CD4-positive, alpha-beta T cell (primary cell): Measurements from ENCODE around the gene PTPN12. TPM values are rescaled to one million over a fixed set of nuclear protein-coding genes. Genes with fewer than 3 reads are reported as not detected.
A peak's percentile ranks its signal among the peaks of the same experiment; 100 is the strongest.

Experiments used
- ATAC-seq: fragments of 200-7000 bp; cut with Tn5 transposase; one replicate; pipeline ENCODE4 v1.10.0; 2022; ENCODE audit warnings: mild to moderate bottlenecking; ENCODE audit not compliant: poor library complexity
- CTCF ChIA-PET: fragments of 350-600 bp; sonication (Branson Sonifier 250); formaldehyde crosslinking; loops from one replicate; lab custom pipeline; 2021; ENCODE audit warnings: antibody characterized with exemption, inconsistent platforms; lab: Charles Lee
- POLR2A ChIA-PET: fragments of 350-600 bp; sonication (Branson Sonifier 250); formaldehyde crosslinking; loops from one replicate; lab custom pipeline; 2021; ENCODE audit warnings: antibody characterized with exemption, inconsistent platforms; lab: Charles Lee
- DNase-seq, 14 experiments: peaks; one replicate each; pipeline ENCODE4 v3.0.0-alpha.2; 2013 to 2020; ENCODE audit warnings: mixed read lengths in 2 of 14
- H3K27ac ChIP-seq, 2 donors: one replicate each; pipeline versions ENCODE4 v1.5.1 to v1.7.0; 2013; ENCODE audit warnings: low read length in 2 of 2, low read depth in 1 of 2, mild to moderate bottlenecking in 1 of 2
- H3K27me3 ChIP-seq, 2 experiments: 1 replicate in 1 of 2; 2 replicates in 1 of 2; pipeline versions ENCODE4 v1.6.1 to v1.7.0; 2013; ENCODE audit warnings: low read length in 2 of 2, control low read depth in 1 of 2, mild to moderate bottlenecking in 1 of 2, moderate library complexity in 1 of 2; ENCODE audit not compliant: insufficient read depth in 2 of 2, control insufficient read depth in 1 of 2
- H3K36me3 ChIP-seq: one replicate; pipeline ENCODE4 v1.6.1; 2013; ENCODE audit warnings: low read length, control low read depth; ENCODE audit not compliant: insufficient read depth
- H3K4me1 ChIP-seq: one replicate; pipeline ENCODE4 v1.6.1; 2013; ENCODE audit warnings: low read length, control low read depth; ENCODE audit not compliant: insufficient read depth
- H3K4me3 ChIP-seq: one replicate; pipeline ENCODE4 v1.5.1; 2013; ENCODE audit warnings: mild to moderate bottlenecking, low read length, moderate library complexity
- H3K9me3 ChIP-seq, 2 experiments: 1 replicate in 1 of 2; 2 replicates in 1 of 2; pipeline versions ENCODE4 v1.6.1 to v1.7.0; 2013; ENCODE audit warnings: low read length in 2 of 2, mild to moderate bottlenecking in 2 of 2, control low read depth in 1 of 2, moderate library complexity in 1 of 2; ENCODE audit not compliant: control insufficient read depth in 1 of 2, insufficient read depth in 1 of 2
- H3K27ac Mint-ChIP-seq: one replicate; pipeline ENCODE4 v1.8.0; 2020; ENCODE audit warnings: mixed read lengths
- H3K27me3 Mint-ChIP-seq: one replicate; pipeline ENCODE4 v1.8.0; 2021; ENCODE audit warnings: mixed read lengths
- H3K36me3 Mint-ChIP-seq: one replicate; pipeline ENCODE4 v1.8.0; 2021; ENCODE audit warnings: low read depth, mixed read lengths
- H3K4me1 Mint-ChIP-seq: one replicate; pipeline ENCODE4 v1.8.0; 2021; ENCODE audit warnings: low read depth, mixed read lengths
- H3K4me3 Mint-ChIP-seq: one replicate; pipeline ENCODE4 v1.8.0; 2020; ENCODE audit warnings: mild to moderate bottlenecking, mixed read lengths
- H3K9me3 Mint-ChIP-seq: one replicate; pipeline ENCODE4 v1.8.0; 2020; ENCODE audit warnings: mixed read lengths
- CTCF ChIP-seq: fragments of 200-600 bp; IDR thresholded peaks from one replicate; pipeline ENCODE4 v1.8.0; 2022; ENCODE audit warnings: antibody characterized with exemption, mild to moderate bottlenecking
- intact Hi-C, 2 experiments: fragments of 100-400 bp; cut with DNase I in 1 of 2; cut with micrococcal nuclease in 1 of 2; formaldehyde crosslinking; loops; one replicate each; pipeline versions ENCODE4 v1.15.1 to v1.9.0; 2023 to 2025; cut with DNase I, micrococcal nuclease
- total RNA-seq, 174 experiments: library from RNA in 2 of 174; stranded (reverse) in 2 of 174; gene quantifications; one replicate each; pipeline ENCODE4 v1.2.3 and lab custom pipeline; 2021 to 2026

The PTPN12 gene
- total RNA-seq, 2 experiments from 2014 or later: 11.7 to 14.8 TPM

DNA sequence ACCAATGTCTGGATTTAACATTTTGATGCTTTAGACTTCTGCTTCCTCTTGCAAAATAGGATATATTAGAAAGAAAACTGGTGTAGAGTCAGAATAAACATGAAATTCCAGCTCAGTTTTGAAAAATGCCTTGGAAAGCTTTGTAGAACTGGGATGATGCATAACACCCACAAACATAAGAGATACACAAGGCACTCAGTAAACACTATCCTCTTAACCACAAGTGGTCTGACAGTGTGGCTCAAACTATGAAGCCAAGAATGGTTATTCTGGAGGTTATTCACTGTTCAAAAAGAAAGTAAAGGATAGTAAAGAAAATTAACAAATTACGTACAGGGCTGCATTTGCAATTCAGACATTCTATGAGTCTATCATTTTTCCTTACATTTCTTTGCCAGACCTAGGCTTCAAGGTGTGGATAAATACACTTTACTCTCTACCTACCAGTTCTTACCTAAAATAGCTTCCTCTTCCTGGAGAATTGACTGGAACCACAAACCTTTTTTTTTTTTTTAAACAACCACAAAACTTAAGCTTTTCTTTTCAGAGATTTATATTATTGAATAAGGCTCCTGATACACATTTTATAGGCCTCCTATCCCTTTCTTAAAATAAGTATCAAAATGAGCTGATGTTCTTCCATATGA, 150.1 kb downstream of the PTPN12 start:
- Mint-ChIP-seq H3K27me3 (no peaks in the 10 kb centered on the region), H3K36me3 (peaks cover 16% of the 10 kb centered on the region), H3K9me3 (no peaks in the 10 kb centered on the region), H3K4me3 (peak overlapping the region; percentile 31), H3K4me1 (peaks cover 30% of the 10 kb centered on the region), H3K27ac (peak overlapping the region; percentile 48)
- no peak for TF ChIP-seq CTCF
- no peaks in the 10 kb centered on the region for H3K9me3 ChIP-seq
- peak in 1 of 14 experiments; percentile 19 for DNase-seq
- H3K27me3 ChIP-seq: no peaks in the 10 kb centered on the region
- peaks cover 10% of the 10 kb centered on the region for H3K4me1 ChIP-seq
- intact Hi-C loops: loop anchor here in 1 of 2 experiments (1.0 kb wide), 1 partner anchor 9 kb away; the partner anchor contains the start of gene RSBN1L
- POLR2A ChIA-PET: interaction anchor here (1.0 to 2.7 kb wide), 5 partner anchors 9 to 111 kb away, joined by 3 to 31 read pairs (median 3); partner anchors contain the start of genes PHTF2, RSBN1L and TMEM60
- CTCF ChIA-PET: interaction anchor here (0.5 to 1.2 kb wide), 2 partner anchors 9 to 131 kb away, joined by 3 to 5 read pairs; no protein-coding TSS in a partner anchor
- no peak overlapping the region for H3K4me3 ChIP-seq
- H3K36me3 ChIP-seq: peaks cover 4% of the 10 kb centered on the region
- H3K27ac ChIP-seq: no peak overlapping the region
- ATAC-seq: peak; percentile 69

DNA sequence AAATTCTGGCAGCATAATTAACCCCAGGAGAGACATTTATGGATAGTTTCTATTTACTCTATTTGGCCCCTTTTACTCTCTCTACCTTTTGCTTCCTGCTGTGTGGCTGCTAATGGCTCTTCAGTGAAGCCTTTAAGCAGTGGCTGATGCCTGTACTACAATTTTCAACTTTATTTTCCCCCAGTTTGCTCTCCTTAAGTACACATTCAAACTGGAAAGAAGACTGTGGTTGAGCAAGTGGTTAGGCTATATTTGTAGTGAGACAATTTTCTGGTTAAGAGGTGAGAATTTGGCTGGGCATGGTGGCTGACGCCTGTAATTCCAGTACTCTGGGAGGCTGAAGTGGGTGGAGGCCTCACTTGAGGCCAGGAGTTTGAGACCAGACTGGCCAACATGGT, 150.7 kb downstream of the PTPN12 start:
- no peak for TF ChIP-seq CTCF
- intact Hi-C loops: loop anchor here in 1 of 2 experiments (1.0 kb wide), 1 partner anchor 9 kb away; the partner anchor contains the start of gene RSBN1L
- no peak overlapping the region for H3K4me3 ChIP-seq

More for the DNA sequence above, 150.7 kb downstream of the PTPN12 start:
- no peaks in the 10 kb centered on the region for H3K9me3 Mint-ChIP-seq
- no peaks in the 10 kb centered on the region for H3K27me3 Mint-ChIP-seq
- H3K4me1 ChIP-seq: peaks cover 10% of the 10 kb centered on the region
- peaks cover 33% of the 10 kb centered on the region for H3K4me1 Mint-ChIP-seq
- H3K27ac Mint-ChIP-seq: peak overlapping the region; percentile 48
- ATAC-seq (peak; percentile 87), DNase-seq (peak in 2 of 14 experiments; percentile 18 to 28)
- H3K36me3 Mint-ChIP-seq: peaks cover 12% of the 10 kb centered on the region
- ChIA-PET CTCF (interaction anchor here (0.5 to 1.2 kb wide), 2 partner anchors 8 to 130 kb away, joined by 3 to 5 read pairs; no protein-coding TSS in a partner anchor), POLR2A (interaction anchor here (1.0 to 2.7 kb wide), 5 partner anchors 9 to 111 kb away, joined by 3 to 31 read pairs (median 3); partner anchors contain the start of genes PHTF2, RSBN1L and TMEM60)
- peaks cover 4% of the 10 kb centered on the region for H3K36me3 ChIP-seq
- peak overlapping the region in 1 of 2 donors; percentile 16 for H3K27ac ChIP-seq
- no peaks in the 10 kb centered on the region for H3K9me3 ChIP-seq
- H3K27me3 ChIP-seq: no peaks in the 10 kb centered on the region
- H3K4me3 Mint-ChIP-seq: peak overlapping the region; percentile 31

Other genes with a start within 250 kb of the PTPN12 start
- gene GSAP, start 120.9 kb upstream of the PTPN12 start, total RNA-seq: 10 to 100 TPM; 19.1 to 19.5 TPM
- gene RSBN1L, start 159.2 kb downstream of the PTPN12 start, total RNA-seq: 1 to 10 TPM; 9.0 to 9.6 TPM